A549 (cell line): ENCODE measurements around the gene STAT5B. TPM values are rescaled to one million over a fixed set of nuclear protein-coding genes. Genes with fewer than 3 reads are reported as not detected.

Experiments
- ATAC-seq, 2 experiments: fragments of 200-7000 bp in 1 of 2; fragments of >200 bp in 1 of 2; cut with Nextera tagmentation in 1 of 2; cut with Tn5 transposase in 1 of 2; 3 replicates each; pipeline versions ENCODE4 v1.8.0 to v1.9.1; 2018 to 2020; ENCODE audit warnings: mild to moderate bottlenecking in 1 of 2, moderate library complexity in 1 of 2
- CTCF ChIA-PET: fragments of 300-600 bp; sonication (Branson Sonifier 250); formaldehyde crosslinking; extraction: SDS; loops from one replicate; lab custom pipeline; 2021; ENCODE audit warnings: antibody characterized with exemption, inconsistent platforms; lab: Yijun Ruan, JAX
- POLR2A ChIA-PET: fragments of 350-600 bp; formaldehyde crosslinking; extraction: SDS; loops from one replicate; lab custom pipeline; 2021; ENCODE audit warnings: antibody characterized with exemption, inconsistent platforms; lab: Yijun Ruan, JAX
- DNase-seq, 2 experiments: peaks; one replicate each; pipeline versions ENCODE4 v3.0.0 to v3.0.0-alpha.2; 2011 to 2016; ENCODE audit warnings: low read depth in 1 of 2, low spot score in 1 of 2
- FAIRE-seq: peaks from 2 replicates; lab custom pipeline; 2011; peaks lifted over from hg19 to GRCh38; lab: Jason Lieb, UNC
- H3K27ac ChIP-seq, 2 experiments: fragments of >200 bp; sonication (Bioruptor Twin); formaldehyde crosslinking; 3 replicates each; pipeline ENCODE4 v1.5.1; 2016 to 2017
- H3K4me1 ChIP-seq: fragments of >200 bp; sonication (Bioruptor Twin); formaldehyde crosslinking; 3 replicates; pipeline ENCODE4 v1.6.1; 2016
- H3K4me2 ChIP-seq: fragments of >200 bp; sonication (Bioruptor Twin); formaldehyde crosslinking; 3 replicates; pipeline ENCODE4 v1.6.1; 2016
- H3K4me3 ChIP-seq: fragments of >200 bp; sonication (Bioruptor Twin); formaldehyde crosslinking; 3 replicates; pipeline ENCODE4 v1.5.1; 2016
- H3K9me3 ChIP-seq: fragments of >200 bp; sonication (Bioruptor Twin); formaldehyde crosslinking; 3 replicates; pipeline ENCODE4 v1.6.1; 2016
- BHLHE40 ChIP-seq: IDR thresholded peaks from 2 replicates; pipeline ENCODE4 v1.6.1; 2012; ENCODE audit warnings: low read depth, low read length, inconsistent platforms
- CBX2 ChIP-seq: fragments of 200-600 bp; sonication (generic); IDR thresholded peaks from 2 replicates; pipeline ENCODE4 v1.6.1; 2016; ENCODE audit warnings: low read depth, mild to moderate bottlenecking, borderline replicate concordance
- CBX8 ChIP-seq: fragments of 200-600 bp; sonication (generic); IDR thresholded peaks from 2 replicates; pipeline ENCODE4 v1.6.1; 2016
- CEBPB ChIP-seq, 2 experiments: fragments of >200 bp in 1 of 2; sonication (Bioruptor Twin) in 1 of 2; formaldehyde crosslinking in 1 of 2; IDR thresholded peaks; 2 replicates each; pipeline ENCODE4 v1.6.1; 2012 to 2016
- CHD4 ChIP-seq: fragments of 200-600 bp; sonication (generic); IDR thresholded peaks from 2 replicates; pipeline ENCODE4 v1.6.1; 2016; ENCODE audit warnings: antibody characterized with exemption, mild to moderate bottlenecking, borderline replicate concordance
- FOSB ChIP-seq: fragments of 250-450 bp; sonication (Bioruptor Pico); IDR thresholded peaks from 2 replicates; pipeline ENCODE4 v1.5.0; 2020; ENCODE audit warnings: mild to moderate bottlenecking, moderate library complexity
- FOSL2 ChIP-seq, 2 experiments: fragments of 450-650 bp in 1 of 2; fragments of >200 bp in 1 of 2; sonication (Bioruptor Twin) in 1 of 2; formaldehyde crosslinking; IDR thresholded peaks; 2 replicates each; pipeline versions ENCODE4 v1.5.0 to v1.6.1; 2016 to 2020; ENCODE audit warnings: mild to moderate bottlenecking in 1 of 2, moderate library complexity in 1 of 2
- GATA3 ChIP-seq: IDR thresholded peaks from 2 replicates; pipeline ENCODE4 v1.6.1; 2012; ENCODE audit warnings: borderline replicate concordance
- HEYL ChIP-seq: fragments of 250-450 bp; sonication (Bioruptor Pico); IDR thresholded peaks from 2 replicates; pipeline ENCODE4 v1.8.0; 2021; ENCODE audit warnings: mild to moderate bottlenecking, moderate library complexity
- HOXB13 ChIP-seq: fragments of 250-450 bp; sonication (Bioruptor Pico); IDR thresholded peaks from 2 replicates; pipeline ENCODE4 v1.5.0; 2020; ENCODE audit warnings: low read depth, mild to moderate bottlenecking, moderate library complexity
- HOXB5 ChIP-seq: fragments of 250-450 bp; sonication (Bioruptor Pico); IDR thresholded peaks from 2 replicates; pipeline ENCODE4 v1.5.0; 2020; ENCODE audit warnings: mild to moderate bottlenecking, moderate library complexity
- JUNB ChIP-seq: fragments of >200 bp; sonication (Bioruptor Twin); formaldehyde crosslinking; IDR thresholded peaks from 2 replicates; pipeline ENCODE4 v1.6.1; 2016
- NPAS2 ChIP-seq: fragments of 250-450 bp; sonication (Bioruptor Pico); IDR thresholded peaks from 2 replicates; pipeline ENCODE4 v1.8.0; 2022; ENCODE audit warnings: mild to moderate bottlenecking, moderate library complexity, borderline replicate concordance
- NR3C1 ChIP-seq: fragments of >200 bp; sonication (Bioruptor Twin); formaldehyde crosslinking; IDR thresholded peaks from 3 replicates; pipeline ENCODE4 v1.6.1; 2017
- POLR2AphosphoS2 ChIP-seq: conservative IDR thresholded peaks from 2 replicates; pipeline ENCODE4 v1.6.1; 2012; ENCODE audit warnings: low read length, improper control_type of control experiment, inconsistent platforms
- RARB ChIP-seq: fragments of 250-450 bp; sonication (Bioruptor Pico); IDR thresholded peaks from 2 replicates; pipeline ENCODE4 v1.8.0; 2021; ENCODE audit warnings: mild to moderate bottlenecking, moderate library complexity
- RFX5 ChIP-seq: fragments of 450-650 bp; IDR thresholded peaks from 2 replicates; pipeline ENCODE4 v1.7.1; 2014; ENCODE audit warnings: antibody characterized with exemption, mild to moderate bottlenecking, moderate library complexity
- SREBF2 ChIP-seq: fragments of 450-650 bp; IDR thresholded peaks from 2 replicates; pipeline ENCODE4 v1.6.1; 2014; ENCODE audit warnings: mild to moderate bottlenecking, moderate library complexity
- ZC3H11A ChIP-seq: fragments of 450-650 bp; IDR thresholded peaks from 2 replicates; pipeline ENCODE4 v1.6.1; 2014; ENCODE audit warnings: antibody characterized with exemption, mild to moderate bottlenecking
- ZFP36 ChIP-seq: fragments of 450-650 bp; IDR thresholded peaks from 2 replicates; pipeline ENCODE4 v1.6.1; 2014; ENCODE audit warnings: borderline replicate concordance; ENCODE audit not compliant: partially characterized antibody
- ZNF302 ChIP-seq: fragments of 250-450 bp; sonication (Bioruptor Pico); IDR thresholded peaks from 2 replicates; pipeline ENCODE4 v1.9.0; 2021; ENCODE audit warnings: inconsistent platforms, mild to moderate bottlenecking, moderate library complexity
- ZSCAN20 ChIP-seq: fragments of 250-450 bp; sonication (Bioruptor Pico); IDR thresholded peaks from 2 replicates; pipeline ENCODE4 v1.8.0; 2022; ENCODE audit warnings: mild to moderate bottlenecking, moderate library complexity
- WGBS: methylation state at CpG from one replicate; pipeline ENCODE4 v1.1.6; 2017; ENCODE audit errors: missing lambda C conversion rate; 5-methylcytosine and 5-hydroxymethylcytosine counted together
- polyA plus RNA-seq, 4 experiments: library from polyadenylated mRNA; depleted of rRNA in 3 of 4; stranded (reverse); fragments of >200 nt; fragmentation: RNase III in 1 of 4; extraction: RNeasy Plus Mini Kit Qiagen cat#74134 plus additional on column Dnase treatment in 1 of 4; gene quantifications; 2 replicates in 3 of 4; 3 replicates in 1 of 4; pipeline ENCODE4 v1.2.3, GENCODE V29; 2011 to 2017
- TF ChIP-seq, protein P1 (sequence below): fragments of 250-450 bp; sonication (Bioruptor Pico); IDR thresholded peaks from 2 replicates; pipeline ENCODE4 v1.5.0; 2020; ENCODE audit warnings: low read depth, mild to moderate bottlenecking, moderate library complexity
- TF ChIP-seq, protein P2 (sequence below): fragments of 150-350 bp; IDR thresholded peaks from 2 replicates; pipeline ENCODE4 v1.6.1; 2014; ENCODE audit warnings: low read depth, mild to moderate bottlenecking, low read length
- TF ChIP-seq, protein P3 (sequence below): fragments of 200-600 bp; sonication (generic); IDR thresholded peaks from 2 replicates; pipeline ENCODE4 v1.6.1; 2016; ENCODE audit warnings: antibody characterized with exemption, mild to moderate bottlenecking, moderate library complexity
- TF ChIP-seq, protein P4 (sequence below): IDR thresholded peaks from 2 replicates; pipeline ENCODE4 v1.6.1; 2012
- TF ChIP-seq, protein P5 (sequence below): fragments of >200 bp; sonication (Bioruptor Twin); formaldehyde crosslinking; IDR thresholded peaks from 3 replicates; pipeline ENCODE4 v1.6.1; 2016

The STAT5B gene
- polyA plus RNA-seq, 2 of the 4 experiments (the other 2 are of a cell fraction) = 31.2 to 37.6 TPM

- no peak for FAIRE-seq
- WGBS = 6% methylated on average over 1 of the region's 1 CpG
- H3K4me2 ChIP-seq = no peak overlapping the region
- no peak overlapping the region for H3K4me3 ChIP-seq
- DNase-seq = no peak
- TF ChIP-seq HEYL = no peak
- TF ChIP-seq RFX5 = no peak
- no peak for TF ChIP-seq GATA3
- ChIA-PET CTCF (interaction anchor here (0.9 to 4.0 kb wide), 9 partner anchors 8 to 216 kb away, joined by 3 to 48 read pairs (median 5); partner anchors contain the start of genes HSPB9 and KAT2A), POLR2A (no interaction called here)
- H3K4me1 ChIP-seq = peaks cover 27% of the 10 kb centered on the region
- ATAC-seq = no peak
- no peak overlapping the region for H3K27ac ChIP-seq
- no peaks in the 10 kb centered on the region for H3K9me3 ChIP-seq
Measured at GRCh38 chr17:42179335-42179734, 96.9 kb downstream of the STAT5B start.

- 34% methylated on average over 14 of the region's 14 CpGs for WGBS
- POLR2A ChIA-PET = no interaction called here
- H3K4me2 ChIP-seq = no peak overlapping the region
- peaks cover 25% of the 10 kb centered on the region for H3K4me1 ChIP-seq
- ATAC-seq (peak in 1 of 2 experiments; percentile 6; a peak in 3 of 6 replicates), FAIRE-seq (no peak), DNase-seq (no peak)
- H3K9me3 ChIP-seq = no peaks in the 10 kb centered on the region
- H3K4me3 ChIP-seq = no peak overlapping the region
- no peak overlapping the region for H3K27ac ChIP-seq
- no peak for TF ChIP-seq CBX2
- no peak for TF ChIP-seq POLR2AphosphoS2
- TF ChIP-seq FOSL2 (IDR thresholded peaks at IDR 0.05) = no peak
- no peak for TF ChIP-seq FOSL2 (CRISPR knock-in tag; IDR thresholded peaks at IDR 0.05)
- TF ChIP-seq JUNB = no peak
- TF ChIP-seq NPAS2 (CRISPR knock-in tag) = no peak
- TF ChIP-seq CHD4 = no peak
- no peak for TF ChIP-seq RARB (CRISPR knock-in tag)
- no peak for TF ChIP-seq NR3C1
- no peak for TF ChIP-seq SREBF2
- TF ChIP-seq, protein P1, sequence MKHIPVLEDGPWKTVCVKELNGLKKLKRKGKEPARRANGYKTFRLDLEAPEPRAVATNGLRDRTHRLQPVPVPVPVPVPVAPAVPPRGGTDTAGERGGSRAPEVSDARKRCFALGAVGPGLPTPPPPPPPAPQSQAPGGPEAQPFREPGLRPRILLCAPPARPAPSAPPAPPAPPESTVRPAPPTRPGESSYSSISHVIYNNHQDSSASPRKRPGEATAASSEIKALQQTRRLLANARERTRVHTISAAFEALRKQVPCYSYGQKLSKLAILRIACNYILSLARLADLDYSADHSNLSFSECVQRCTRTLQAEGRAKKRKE = no peak
- TF ChIP-seq, protein P2, sequence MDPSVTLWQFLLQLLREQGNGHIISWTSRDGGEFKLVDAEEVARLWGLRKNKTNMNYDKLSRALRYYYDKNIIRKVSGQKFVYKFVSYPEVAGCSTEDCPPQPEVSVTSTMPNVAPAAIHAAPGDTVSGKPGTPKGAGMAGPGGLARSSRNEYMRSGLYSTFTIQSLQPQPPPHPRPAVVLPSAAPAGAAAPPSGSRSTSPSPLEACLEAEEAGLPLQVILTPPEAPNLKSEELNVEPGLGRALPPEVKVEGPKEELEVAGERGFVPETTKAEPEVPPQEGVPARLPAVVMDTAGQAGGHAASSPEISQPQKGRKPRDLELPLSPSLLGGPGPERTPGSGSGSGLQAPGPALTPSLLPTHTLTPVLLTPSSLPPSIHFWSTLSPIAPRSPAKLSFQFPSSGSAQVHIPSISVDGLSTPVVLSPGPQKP = no peak
- TF ChIP-seq RFX5 = no peak
- TF ChIP-seq BHLHE40 = no peak
- CTCF ChIA-PET = interaction anchor here (0.7 to 4.0 kb wide), 7 partner anchors 11 to 341 kb away, joined by 3 to 48 read pairs (median 5); partner anchors contain the start of genes HSPB9 and KAT2A
Measured at GRCh38 chr17:42178817-42179216, 97.4 kb downstream of the STAT5B start.

DNA sequence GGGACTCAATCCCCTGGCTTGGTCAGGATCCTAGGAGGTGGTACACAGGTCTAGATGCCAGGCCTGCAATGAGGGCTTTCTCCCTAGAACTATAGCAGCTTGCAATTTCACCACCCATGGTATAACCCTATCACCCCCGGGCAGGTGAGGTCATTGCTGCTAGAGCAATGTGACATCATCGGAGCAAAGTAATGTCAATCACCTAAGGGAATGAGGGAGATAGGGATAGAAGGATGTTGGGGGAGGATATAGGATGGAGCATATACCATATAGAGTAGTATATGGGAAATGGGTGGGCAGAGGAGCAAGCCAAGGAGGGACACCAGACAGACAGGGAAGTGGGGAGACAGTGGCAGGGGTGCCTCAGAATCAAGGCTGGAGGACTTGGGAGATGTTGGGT, 98.5 kb downstream of the STAT5B start:
- H3K4me3 ChIP-seq = no peak overlapping the region
- no peak for FAIRE-seq
- peak in 1 of 2 experiments; percentile 11; a peak in 2 of 6 replicates for ATAC-seq
- H3K4me1 ChIP-seq = peaks cover 14% of the 10 kb centered on the region
- ChIA-PET CTCF (interaction anchor here (0.5 to 0.6 kb wide), 2 partner anchors 60 to 322 kb away, joined by 3 read pairs; no protein-coding TSS in a partner anchor), POLR2A (no interaction called here)
- no peaks in the 10 kb centered on the region for H3K9me3 ChIP-seq
- DNase-seq = peak in 1 of 2 experiments; percentile 46
- WGBS = 29% methylated on average over 2 of the region's 2 CpGs
- H3K27ac ChIP-seq = no peak overlapping the region
- H3K4me2 ChIP-seq = no peak overlapping the region
- TF ChIP-seq, protein P3, sequence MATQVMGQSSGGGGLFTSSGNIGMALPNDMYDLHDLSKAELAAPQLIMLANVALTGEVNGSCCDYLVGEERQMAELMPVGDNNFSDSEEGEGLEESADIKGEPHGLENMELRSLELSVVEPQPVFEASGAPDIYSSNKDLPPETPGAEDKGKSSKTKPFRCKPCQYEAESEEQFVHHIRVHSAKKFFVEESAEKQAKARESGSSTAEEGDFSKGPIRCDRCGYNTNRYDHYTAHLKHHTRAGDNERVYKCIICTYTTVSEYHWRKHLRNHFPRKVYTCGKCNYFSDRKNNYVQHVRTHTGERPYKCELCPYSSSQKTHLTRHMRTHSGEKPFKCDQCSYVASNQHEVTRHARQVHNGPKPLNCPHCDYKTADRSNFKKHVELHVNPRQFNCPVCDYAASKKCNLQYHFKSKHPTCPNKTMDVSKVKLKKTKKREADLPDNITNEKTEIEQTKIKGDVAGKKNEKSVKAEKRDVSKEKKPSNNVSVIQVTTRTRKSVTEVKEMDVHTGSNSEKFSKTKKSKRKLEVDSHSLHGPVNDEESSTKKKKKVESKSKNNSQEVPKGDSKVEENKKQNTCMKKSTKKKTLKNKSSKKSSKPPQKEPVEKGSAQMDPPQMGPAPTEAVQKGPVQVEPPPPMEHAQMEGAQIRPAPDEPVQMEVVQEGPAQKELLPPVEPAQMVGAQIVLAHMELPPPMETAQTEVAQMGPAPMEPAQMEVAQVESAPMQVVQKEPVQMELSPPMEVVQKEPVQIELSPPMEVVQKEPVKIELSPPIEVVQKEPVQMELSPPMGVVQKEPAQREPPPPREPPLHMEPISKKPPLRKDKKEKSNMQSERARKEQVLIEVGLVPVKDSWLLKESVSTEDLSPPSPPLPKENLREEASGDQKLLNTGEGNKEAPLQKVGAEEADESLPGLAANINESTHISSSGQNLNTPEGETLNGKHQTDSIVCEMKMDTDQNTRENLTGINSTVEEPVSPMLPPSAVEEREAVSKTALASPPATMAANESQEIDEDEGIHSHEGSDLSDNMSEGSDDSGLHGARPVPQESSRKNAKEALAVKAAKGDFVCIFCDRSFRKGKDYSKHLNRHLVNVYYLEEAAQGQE = no peak
- no peak for TF ChIP-seq HOXB13 (CRISPR knock-in tag)
- no peak for TF ChIP-seq FOSB (CRISPR knock-in tag)
- TF ChIP-seq HOXB5 = no peak
- TF ChIP-seq ZNF302 (CRISPR knock-in tag) = no peak
- TF ChIP-seq SREBF2 = no peak
- TF ChIP-seq RARB (CRISPR knock-in tag) = no peak
- TF ChIP-seq, protein P4, sequence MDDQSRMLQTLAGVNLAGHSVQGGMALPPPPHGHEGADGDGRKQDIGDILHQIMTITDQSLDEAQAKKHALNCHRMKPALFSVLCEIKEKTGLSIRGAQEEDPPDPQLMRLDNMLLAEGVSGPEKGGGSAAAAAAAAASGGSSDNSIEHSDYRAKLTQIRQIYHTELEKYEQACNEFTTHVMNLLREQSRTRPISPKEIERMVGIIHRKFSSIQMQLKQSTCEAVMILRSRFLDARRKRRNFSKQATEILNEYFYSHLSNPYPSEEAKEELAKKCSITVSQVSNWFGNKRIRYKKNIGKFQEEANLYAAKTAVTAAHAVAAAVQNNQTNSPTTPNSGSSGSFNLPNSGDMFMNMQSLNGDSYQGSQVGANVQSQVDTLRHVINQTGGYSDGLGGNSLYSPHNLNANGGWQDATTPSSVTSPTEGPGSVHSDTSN = no peak
- TF ChIP-seq CBX8 = no peak
- no peak for TF ChIP-seq CEBPB (IDR thresholded peaks at IDR 0.05)
- TF ChIP-seq ZFP36 = no peak
- no peak for TF ChIP-seq FOSL2 (IDR thresholded peaks at IDR 0.05)
- TF ChIP-seq FOSL2 (CRISPR knock-in tag; IDR thresholded peaks at IDR 0.05) = no peak
- no peak for TF ChIP-seq ZC3H11A
- no peak for TF ChIP-seq HEYL
- TF ChIP-seq POLR2AphosphoS2 = no peak
- TF ChIP-seq, protein P5, sequence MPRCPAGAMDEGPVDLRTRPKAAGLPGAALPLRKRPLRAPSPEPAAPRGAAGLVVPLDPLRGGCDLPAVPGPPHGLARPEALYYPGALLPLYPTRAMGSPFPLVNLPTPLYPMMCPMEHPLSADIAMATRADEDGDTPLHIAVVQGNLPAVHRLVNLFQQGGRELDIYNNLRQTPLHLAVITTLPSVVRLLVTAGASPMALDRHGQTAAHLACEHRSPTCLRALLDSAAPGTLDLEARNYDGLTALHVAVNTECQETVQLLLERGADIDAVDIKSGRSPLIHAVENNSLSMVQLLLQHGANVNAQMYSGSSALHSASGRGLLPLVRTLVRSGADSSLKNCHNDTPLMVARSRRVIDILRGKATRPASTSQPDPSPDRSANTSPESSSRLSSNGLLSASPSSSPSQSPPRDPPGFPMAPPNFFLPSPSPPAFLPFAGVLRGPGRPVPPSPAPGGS = no peak
- TF ChIP-seq ZSCAN20 (CRISPR knock-in tag) = no peak
